GM12878 (cell line): ENCODE measurements around the gene DNMBP. TPM values are rescaled to one million over a fixed set of nuclear protein-coding genes. Genes with fewer than 3 reads are reported as not detected.

Experiments used
- ATAC-seq: fragments of 200-7000 bp; cut with Tn5 transposase; 3 replicates; pipeline ENCODE4 v1.9.1; 2020; ENCODE audit warnings: mild to moderate bottlenecking, moderate library complexity
- BruUV-seq: library from RNA; stranded (reverse); fragments of 400-500 nt; replicated peaks from 2 replicates; lab custom pipeline; 2021; lab: Mats Ljungman, UMichigan
- CTCF ChIA-PET: fragments of 300-600 bp; sonication (Branson Sonifier 250); formaldehyde crosslinking; extraction: SDS; loops from one replicate; lab custom pipeline; 2021; ENCODE audit warnings: inconsistent platforms; lab: Yijun Ruan, JAX
- POLR2A ChIA-PET: fragments of 350-600 bp; formaldehyde crosslinking; extraction: SDS; loops from one replicate; lab custom pipeline; 2021; ENCODE audit warnings: inconsistent platforms; lab: Charles Lee
- RAD21 ChIA-PET: fragments of 300-600 bp; sonication (Branson Sonifier 250); formaldehyde crosslinking; loops from one replicate; lab custom pipeline; 2023; ENCODE audit warnings: antibody characterized with exemption; ENCODE audit not compliant: unreplicated experiment; lab: Charles Lee
- SMC1A ChIA-PET: fragments of 300-600 bp; sonication (Branson Sonifier 250); formaldehyde crosslinking; loops from one replicate; lab custom pipeline; 2023; ENCODE audit not compliant: unreplicated experiment, uncharacterized antibody; lab: Charles Lee
- DNase-seq: peaks from one replicate; pipeline ENCODE4 v3.0.0-alpha.2; 2011; ENCODE audit warnings: low read depth, low spot score
- FAIRE-seq: peaks from 3 replicates; lab custom pipeline; 2011; peaks lifted over from hg19 to GRCh38; lab: Jason Lieb, UNC
- H2AFZ ChIP-seq: 2 replicates; pipeline ENCODE4 v1.6.0; 2011; ENCODE audit warnings: low read depth, low read length, control low read depth; ENCODE audit not compliant: control insufficient read depth
- H3K27ac ChIP-seq: 2 replicates; pipeline ENCODE4 v1.5.1; 2011; ENCODE audit warnings: control low read depth; ENCODE audit not compliant: control insufficient read depth, insufficient read depth
- H3K27me3 ChIP-seq, 2 experiments: replicated peaks in 1 of 2; 2 replicates each; pipeline versions ENCODE4 v1.6.0 to v1.6.1; 2011; ENCODE audit warnings: low read length in 1 of 2; ENCODE audit not compliant: control insufficient read depth in 2 of 2, insufficient read depth in 2 of 2
- H3K36me3 ChIP-seq, 2 experiments: 2 replicates each; pipeline ENCODE4 v1.5.1; 2011; ENCODE audit warnings: low read length in 1 of 2; ENCODE audit not compliant: control insufficient read depth in 2 of 2, insufficient read depth in 2 of 2
- H3K4me1 ChIP-seq: 2 replicates; pipeline ENCODE4 v1.6.1; 2011; ENCODE audit warnings: mild to moderate bottlenecking, low read length, moderate library complexity, mixed read lengths; ENCODE audit not compliant: control insufficient read depth, insufficient read depth
- H3K4me2 ChIP-seq: 2 replicates; pipeline ENCODE4 v1.6.0; 2011; ENCODE audit warnings: control low read depth; ENCODE audit not compliant: control insufficient read depth, insufficient read depth
- H3K4me3 ChIP-seq: fragments of 200-600 bp; sonication (generic); 2 replicates; pipeline ENCODE4 v1.5.1; 2016
- H3K79me2 ChIP-seq: 2 replicates; pipeline ENCODE4 v1.6.0; 2011; ENCODE audit warnings: low read length; ENCODE audit not compliant: control insufficient read depth, insufficient read depth
- H3K9ac ChIP-seq: 2 replicates; pipeline ENCODE4 v1.8.0; 2011; ENCODE audit warnings: low read length, control low read depth, mixed read lengths; ENCODE audit not compliant: control insufficient read depth, insufficient read depth
- H3K9me3 ChIP-seq: replicated peaks from 3 replicates; pipeline ENCODE4 v1.5.1; 2011; ENCODE audit warnings: mild to moderate bottlenecking, low read length; ENCODE audit not compliant: control insufficient read depth, insufficient read depth
- H4K20me1 ChIP-seq: 2 replicates; pipeline ENCODE4 v1.6.0; 2011; ENCODE audit not compliant: control insufficient read depth, insufficient read depth
- CBFB ChIP-seq: IDR thresholded peaks from 2 replicates; pipeline ENCODE4 v1.6.1; 2016; ENCODE audit warnings: antibody characterized with exemption, low read depth
- CHD1 ChIP-seq: IDR thresholded peaks from 2 replicates; pipeline ENCODE4 v1.6.1; 2012; ENCODE audit warnings: low read depth, low read length, improper control_type of control experiment
- CHD2 ChIP-seq: IDR thresholded peaks from 2 replicates; pipeline ENCODE4 v1.6.1; 2011; ENCODE audit warnings: low read depth, low read length, improper control_type of control experiment, borderline replicate concordance
- CREM ChIP-seq: IDR thresholded peaks from 2 replicates; pipeline ENCODE4 v1.6.1; 2014; ENCODE audit warnings: antibody characterized with exemption, low read depth
- NR2F1 ChIP-seq: fragments of 450-650 bp; conservative IDR thresholded peaks from 2 replicates; pipeline ENCODE4 v1.6.1; 2017; ENCODE audit warnings: mild to moderate bottlenecking
- SMAD5 ChIP-seq: IDR thresholded peaks from 2 replicates; pipeline ENCODE4 v1.6.1; 2016; ENCODE audit warnings: antibody characterized with exemption, low read depth
- STAT1 ChIP-seq: fragments of 450-650 bp; conservative IDR thresholded peaks from 2 replicates; pipeline ENCODE4 v1.6.1; 2014; ENCODE audit warnings: antibody characterized with exemption, mild to moderate bottlenecking
- ZNF384 ChIP-seq: IDR thresholded peaks from 2 replicates; pipeline ENCODE4 v1.6.1; 2012; ENCODE audit warnings: low read depth, mild to moderate bottlenecking, low read length, improper control_type of control experiment, borderline replicate concordance
- WGBS: methylation state at CpG from one replicate; pipeline ENCODE4 v1.1.6; 2016; ENCODE audit warnings: low lambda C conversion rate; ENCODE audit not compliant: insufficient replicate concordance, insufficient coverage; ENCODE audit errors: missing lambda C conversion rate; 5-methylcytosine and 5-hydroxymethylcytosine counted together
- in situ Hi-C: fragments of 300-500 bp; cut with MboI; formaldehyde crosslinking; loops from 9 replicates; pipeline ENCODE4 v1.14.3; 2018; ENCODE audit warnings: mixed read lengths
- intact Hi-C: fragments of 100-400 bp; cut with micrococcal nuclease; formaldehyde crosslinking; loops from one replicate; pipeline ENCODE4 v1.14.2; 2022; ENCODE audit not compliant: unreplicated experiment
- polyA plus RNA-seq, 11 experiments: library from polyadenylated mRNA; depleted of rRNA in 4 of 11; unstranded in 6 of 11; stranded (reverse) in 5 of 11; fragments of >200 nt; fragmentation: Nextera tagmentation in 4 of 11; fragmentation: Illumina TruSeq in 1 of 11; extraction: Ambion mirVana in 4 of 11; extraction: Trizol in 1 of 11; gene quantifications; 1 replicate in 1 of 11; 2 replicates in 10 of 11; pipeline versions ENCODE4 v1.2.1 to v1.2.3, GENCODE V29; 2011 to 2016; ENCODE audit warnings: inconsistent platforms in 2 of 11, missing spikeins in 2 of 11, low read depth in 1 of 11
- total RNA-seq, 4 experiments: library from RNA; depleted of rRNA in 3 of 4; stranded (reverse); fragments of >200 nt in 3 of 4; fragmentation: Illumina TruSeq in 1 of 4; extraction: Trizol in 1 of 4; gene quantifications; 2 replicates each; pipeline versions ENCODE4 v1.2.1 to v1.2.3, GENCODE V29; 2013 to 2021
- TF ChIP-seq, protein P1 (sequence below): IDR thresholded peaks from 2 replicates; pipeline ENCODE4 v1.6.1; 2012; ENCODE audit warnings: low read depth, low read length, improper control_type of control experiment
- TF ChIP-seq, protein P2 (sequence below): IDR thresholded peaks from 2 replicates; pipeline ENCODE4 v1.6.1; 2011; ENCODE audit warnings: low read depth, low read length, improper control_type of control experiment, borderline replicate concordance

DNMBP gene
- total and polyA plus RNA-seq, 10 of the 15 experiments (the other 5 are each of a cell fraction or from before 2014, with no cell fraction given): 7.1 to 45.0 (median 22.0) TPM

GRCh38 chr10:100053686-100054460 is 44.1 kb upstream of the DNMBP start:
- ChIA-PET CTCF (interaction anchor here (0.6 to 2.6 kb wide), 5 partner anchors 9 to 208 kb away, joined by 3 to 18 read pairs (median 4); no protein-coding TSS in a partner anchor), RAD21 (interaction anchor here (1.0 kb wide), 1 partner anchor 208 kb away, joined by 3 read pairs; no protein-coding TSS in a partner anchor), POLR2A (interaction anchor here (0.7 kb wide), 1 partner anchor 416 kb away, joined by 3 read pairs; no protein-coding TSS in a partner anchor)
- no peaks in the 10 kb centered on the region for H3K79me2 ChIP-seq
- FAIRE-seq: no peak
- H3K4me3 ChIP-seq: no peak overlapping the region
- no peak for DNase-seq
- 25% methylated on average over 6 of the region's 6 CpGs for WGBS
- in situ Hi-C loops: no loop called here
- ATAC-seq: no peak
- no TSS peak for BruUV-seq
- H3K9ac ChIP-seq: no peak overlapping the region
- no peaks in the 10 kb centered on the region for H3K36me3 ChIP-seq
- no peaks in the 10 kb centered on the region; the same call in 1 of the 2 replicates for H3K4me1 ChIP-seq
- no peaks in the 10 kb centered on the region; the same call in 1 of the 3 replicates for H3K9me3 ChIP-seq
- H3K4me2 ChIP-seq: no peak overlapping the region
- intact Hi-C loops: no loop called here
- no peak overlapping the region for H3K27ac ChIP-seq
- TF ChIP-seq, protein P1, sequence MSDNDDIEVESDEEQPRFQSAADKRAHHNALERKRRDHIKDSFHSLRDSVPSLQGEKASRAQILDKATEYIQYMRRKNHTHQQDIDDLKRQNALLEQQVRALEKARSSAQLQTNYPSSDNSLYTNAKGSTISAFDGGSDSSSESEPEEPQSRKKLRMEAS: no peak
- TF ChIP-seq CBFB (no peak), NR2F1 (no peak), STAT1 (no peak), CREM (no peak), CHD2 (no peak), ZNF384 (no peak), CHD1 (no peak), SMAD5 (no peak)
- TF ChIP-seq, protein P2, sequence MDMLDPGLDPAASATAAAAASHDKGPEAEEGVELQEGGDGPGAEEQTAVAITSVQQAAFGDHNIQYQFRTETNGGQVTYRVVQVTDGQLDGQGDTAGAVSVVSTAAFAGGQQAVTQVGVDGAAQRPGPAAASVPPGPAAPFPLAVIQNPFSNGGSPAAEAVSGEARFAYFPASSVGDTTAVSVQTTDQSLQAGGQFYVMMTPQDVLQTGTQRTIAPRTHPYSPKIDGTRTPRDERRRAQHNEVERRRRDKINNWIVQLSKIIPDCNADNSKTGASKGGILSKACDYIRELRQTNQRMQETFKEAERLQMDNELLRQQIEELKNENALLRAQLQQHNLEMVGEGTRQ: no peak
- TF ChIP-seq, all 136 proteins: peak for 0
- no peaks in the 10 kb centered on the region for H4K20me1 ChIP-seq
- H2AFZ ChIP-seq: no peak overlapping the region
- SMC1A ChIA-PET: interaction anchor here (0.6 to 10.7 kb wide), 4 partner anchors 8 to 207 kb away, joined by 3 to 173 read pairs (median 7); no protein-coding TSS in a partner anchor
- H3K27me3 ChIP-seq: no peaks in the 10 kb centered on the region
